ENCODE measurements around the gene NKD1.
A peak's percentile ranks its signal among the peaks of the same experiment; 100 is the strongest.

The NKD1 gene, protein sequence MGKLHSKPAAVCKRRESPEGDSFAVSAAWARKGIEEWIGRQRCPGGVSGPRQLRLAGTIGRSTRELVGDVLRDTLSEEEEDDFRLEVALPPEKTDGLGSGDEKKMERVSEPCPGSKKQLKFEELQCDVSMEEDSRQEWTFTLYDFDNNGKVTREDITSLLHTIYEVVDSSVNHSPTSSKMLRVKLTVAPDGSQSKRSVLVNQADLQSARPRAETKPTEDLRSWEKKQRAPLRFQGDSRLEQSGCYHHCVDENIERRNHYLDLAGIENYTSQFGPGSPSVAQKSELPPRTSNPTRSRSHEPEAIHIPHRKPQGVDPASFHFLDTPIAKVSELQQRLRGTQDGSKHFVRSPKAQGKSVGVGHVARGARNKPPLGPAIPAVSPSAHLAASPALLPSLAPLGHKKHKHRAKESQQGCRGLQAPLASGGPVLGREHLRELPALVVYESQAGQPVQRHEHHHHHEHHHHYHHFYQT

GRCh38 chr16:50548125-50548908, at the start of gene NKD1:
Gene NKD1, plus strand, starts transcription at chr16:50548396. Its CDS starts 158 bp downstream, at chr16:50548554.
- peak; percentile 57 for DNase-seq

GRCh38 chr16:50498431-50499155, 49.6 kb upstream of the NKD1 start:
- DNase-seq = no peak

DNA sequence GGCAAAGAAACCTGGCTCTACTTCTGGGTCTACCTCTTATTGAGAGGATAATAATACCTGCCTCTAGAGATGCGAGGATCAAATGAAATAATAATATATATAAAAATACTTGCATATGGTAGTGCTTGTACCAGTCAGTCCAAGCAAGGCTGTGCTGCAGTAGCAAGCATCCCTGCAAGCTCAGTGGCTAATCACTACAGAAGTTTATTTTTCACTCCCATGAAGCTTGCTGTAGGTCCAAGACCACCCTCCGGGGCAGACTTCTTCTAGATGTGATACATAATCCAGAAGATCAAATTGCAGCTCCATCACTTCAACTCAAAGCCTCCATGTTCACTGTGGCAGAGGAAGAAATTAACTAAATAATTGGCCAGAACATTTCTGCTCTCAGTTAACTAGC, 48.9 kb upstream of the NKD1 start:
- no peak for DNase-seq

GRCh38 chr16:50500171-50500874, 47.9 kb upstream of the NKD1 start:
- no peak for DNase-seq

DNA sequence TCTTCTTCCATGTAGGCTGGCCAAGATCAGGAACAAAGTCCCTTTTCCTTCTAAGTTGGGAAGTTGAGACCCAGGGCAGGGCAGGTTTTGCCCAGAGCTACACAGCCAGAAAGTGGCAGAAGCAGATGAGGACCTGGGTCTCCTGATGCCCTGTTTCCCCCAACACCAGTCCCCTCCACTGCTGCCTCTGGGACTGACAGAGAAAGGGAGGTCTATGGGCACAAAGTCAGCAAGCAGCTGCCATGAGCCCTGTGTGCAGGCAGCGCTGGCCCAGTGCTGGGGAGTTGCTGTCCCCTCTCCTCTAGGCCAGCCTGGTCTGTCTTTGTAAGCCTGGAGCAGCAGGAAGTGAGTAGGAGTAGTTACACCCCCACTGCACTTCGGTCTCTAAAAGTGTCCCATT, 46.9 kb upstream of the NKD1 start:
- no peak for DNase-seq

- no peak for DNase-seq
Observed at GRCh38 chr16:50501986-50502615, 46.1 kb upstream of the NKD1 start.

- DNase-seq = no peak
Observed at GRCh38 chr16:50502616-50503011, 45.6 kb upstream of the NKD1 start.

DNA sequence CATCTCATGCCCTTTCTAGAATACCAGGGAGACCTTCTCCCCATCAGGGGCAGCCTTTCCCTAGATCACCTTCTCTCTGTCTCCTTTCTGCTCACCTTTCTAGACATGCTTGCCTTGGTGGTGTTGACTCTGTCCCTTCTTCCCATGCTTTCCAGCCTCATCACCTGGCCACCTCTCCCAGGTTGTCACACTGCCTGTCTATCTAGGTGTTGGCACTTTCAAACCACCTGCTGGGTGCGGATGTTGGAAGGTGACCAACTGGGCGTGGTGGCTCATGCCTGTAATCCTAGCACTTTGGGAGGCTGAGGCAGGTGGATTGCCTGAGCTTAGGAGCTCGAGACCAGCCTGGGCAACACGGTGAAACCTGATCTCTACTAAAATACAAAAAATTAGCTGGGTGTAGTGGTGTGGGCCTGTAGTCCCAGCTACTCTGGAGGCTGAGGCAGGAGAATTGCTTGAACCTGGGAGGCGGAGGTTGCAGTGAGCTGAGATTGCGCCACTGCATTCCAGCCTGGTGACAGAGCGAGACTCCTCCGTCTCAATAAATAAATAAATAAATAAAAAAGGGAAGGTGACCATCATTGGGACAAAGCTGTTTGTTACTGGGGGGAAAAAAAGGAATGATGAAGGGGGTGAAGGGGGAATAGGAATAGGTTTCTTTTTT, 44.2 kb upstream of the NKD1 start:
- peak; percentile 59 for DNase-seq

DNA sequence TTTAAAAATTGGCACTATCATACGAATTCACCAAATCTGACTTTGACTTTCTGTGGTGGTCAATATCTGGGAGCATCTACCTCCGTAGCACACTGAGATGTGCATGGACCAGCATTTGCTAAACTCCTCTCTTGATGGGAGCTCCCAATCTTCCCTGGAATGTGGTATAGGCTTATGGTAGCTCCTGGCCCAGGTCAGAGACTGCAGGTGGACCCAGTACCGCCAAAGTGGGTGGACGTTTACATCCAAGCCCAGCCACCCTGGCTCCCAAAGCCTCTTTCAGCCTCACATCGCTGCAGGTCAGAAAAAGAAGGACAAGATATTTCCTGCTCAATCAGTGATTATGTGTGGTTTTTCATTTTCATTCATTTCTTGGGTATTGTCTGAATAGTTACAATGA, 43.1 kb upstream of the NKD1 start:
- no peak for DNase-seq

GRCh38 chr16:50505714-50506542, 42.3 kb upstream of the NKD1 start:
- DNase-seq = peak; percentile 48

DNA sequence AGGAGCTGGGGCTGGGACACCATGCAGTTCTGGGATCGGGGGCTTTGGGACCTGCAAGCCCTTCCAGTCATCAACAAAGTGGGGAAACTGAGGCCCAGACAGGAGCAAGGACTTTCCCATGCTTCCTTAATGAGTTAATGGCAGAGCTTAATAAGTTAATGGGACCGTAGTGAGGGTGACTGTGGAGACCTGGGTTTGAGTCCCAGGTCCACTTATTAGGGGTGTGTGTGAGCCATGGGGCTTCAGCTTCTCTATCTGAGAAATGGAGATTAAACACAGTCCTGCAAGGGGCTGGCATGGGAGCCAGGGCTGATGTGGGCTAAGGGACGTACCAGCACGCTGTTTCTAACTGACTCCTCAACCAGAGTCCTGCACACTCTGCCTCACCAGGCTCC, 41.7 kb upstream of the NKD1 start:
- DNase-seq = no peak

GRCh38 chr16:50507397-50507796, 40.8 kb upstream of the NKD1 start:
- no peak for DNase-seq

- DNase-seq = peak; percentile 9
Observed at GRCh38 chr16:50509521-50510341, 38.5 kb upstream of the NKD1 start.

DNA sequence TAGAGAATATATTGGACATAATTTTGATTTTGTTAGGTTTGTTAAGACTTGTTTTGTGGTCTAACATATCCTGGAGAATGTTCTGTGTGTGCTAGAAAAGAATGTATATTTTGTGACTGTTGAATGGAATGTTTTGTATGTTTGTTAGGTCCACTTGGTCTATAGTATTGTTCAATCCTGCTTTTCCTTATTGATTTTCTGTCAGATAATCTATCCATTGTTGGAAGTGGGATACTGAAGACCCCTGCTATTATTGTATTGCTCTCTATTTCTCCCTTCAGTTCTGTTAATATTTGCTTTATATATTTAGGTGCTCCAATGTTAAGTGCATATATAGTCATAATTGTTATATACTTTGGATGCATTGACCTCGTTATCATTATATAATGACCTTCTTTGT, 33.0 kb upstream of the NKD1 start:
- no peak for DNase-seq

DNA sequence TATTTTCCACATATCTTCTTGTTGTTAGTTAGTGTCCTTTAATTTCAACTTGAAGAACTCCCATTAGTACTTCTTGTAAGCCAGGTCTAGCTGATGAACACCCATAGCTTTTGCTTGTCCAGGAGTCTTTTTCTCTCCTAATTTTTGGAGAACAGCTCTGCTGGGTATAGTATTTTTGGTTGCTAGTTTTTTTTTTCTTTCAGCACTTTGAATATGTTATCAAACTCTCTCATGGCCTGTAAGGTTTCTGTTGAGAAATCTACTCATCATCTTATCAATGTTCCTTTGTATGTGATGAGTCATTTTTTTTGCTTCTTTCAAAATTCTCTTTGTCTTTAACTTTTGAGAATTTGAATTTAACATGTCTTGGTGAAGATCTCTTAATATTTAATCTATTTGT, 31.8 kb upstream of the NKD1 start:
- DNase-seq = no peak

- DNase-seq = no peak
Observed at GRCh38 chr16:50516890-50517289, 31.3 kb upstream of the NKD1 start.

DNA sequence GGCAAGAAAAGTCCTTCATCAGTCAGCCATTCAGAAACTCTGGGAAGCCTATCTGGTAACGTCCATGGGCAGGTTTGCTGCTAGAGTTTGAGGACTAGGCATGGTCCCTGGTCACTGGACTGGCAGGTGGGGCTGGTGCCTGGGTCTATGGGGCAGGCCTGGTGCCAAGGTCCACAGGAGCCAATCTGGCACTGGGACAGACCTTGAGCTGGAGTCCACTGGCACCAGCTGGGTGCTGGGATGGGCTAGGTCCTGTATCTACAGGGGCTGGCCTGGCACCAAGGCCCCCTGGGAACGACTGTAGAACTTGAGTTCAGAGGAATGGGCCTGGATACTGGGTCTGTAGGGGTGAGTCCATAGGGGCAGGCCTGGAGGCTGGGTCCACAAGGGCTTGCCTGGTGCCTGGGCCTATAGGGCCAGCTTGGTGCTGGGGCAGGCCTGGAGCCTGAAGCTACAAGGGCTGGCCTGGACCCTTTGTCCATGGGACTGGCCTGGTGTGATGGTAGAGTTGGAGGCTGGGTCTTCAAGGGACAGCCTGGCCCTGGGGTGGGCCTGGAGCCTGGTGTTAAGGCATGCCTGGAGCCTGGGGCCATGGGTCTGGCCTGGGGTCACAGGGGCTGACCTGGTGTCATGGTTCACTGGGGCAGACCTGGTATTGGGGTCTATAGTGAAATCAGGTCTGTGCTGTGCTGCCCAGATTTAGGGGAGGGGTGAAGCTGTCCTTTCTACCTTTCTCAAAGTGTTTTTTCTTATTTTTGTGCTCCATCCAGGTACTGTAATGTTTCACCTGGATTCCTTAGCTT, 30.5 kb upstream of the NKD1 start:
- DNase-seq = no peak

DNA sequence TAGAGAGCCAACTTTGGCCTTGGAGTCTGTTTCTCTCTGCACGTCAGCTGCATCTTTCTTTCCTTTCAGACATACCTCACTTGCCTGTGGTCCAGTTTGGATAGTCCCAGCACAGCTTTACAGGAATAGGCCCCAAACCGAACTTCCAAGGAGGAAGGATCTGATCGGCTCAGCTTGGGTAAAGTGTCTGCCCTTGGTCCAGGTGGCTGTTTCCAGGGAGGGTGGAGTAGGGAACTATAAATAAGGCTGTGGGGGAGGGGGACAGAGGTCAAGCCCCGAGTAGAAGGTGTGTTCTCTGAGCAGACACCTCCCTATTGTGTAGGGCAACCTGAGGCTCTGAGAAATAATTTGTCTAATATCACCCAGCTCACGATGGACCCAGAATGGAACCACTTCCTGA, 29.2 kb upstream of the NKD1 start:
- no peak for DNase-seq

GRCh38 chr16:50519602-50520001, 28.6 kb upstream of the NKD1 start:
- DNase-seq = no peak

Measured in NCI-H345 (cell line).